CD4-positive, alpha-beta T cell (primary cell): ENCODE data around the gene ACVR1B. TPM values are rescaled to one million over a fixed set of nuclear protein-coding genes. Genes with fewer than 3 reads are reported as not detected.

ENCODE experiments used
- ATAC-seq: fragments of 200-7000 bp; cut with Tn5 transposase; one replicate; pipeline ENCODE4 v1.10.0; 2022; ENCODE audit warnings: mild to moderate bottlenecking; ENCODE audit not compliant: poor library complexity
- CTCF ChIA-PET: fragments of 350-600 bp; sonication (Branson Sonifier 250); formaldehyde crosslinking; loops from one replicate; lab custom pipeline; 2021; ENCODE audit warnings: antibody characterized with exemption, inconsistent platforms; lab: Charles Lee
- POLR2A ChIA-PET: fragments of 350-600 bp; sonication (Branson Sonifier 250); formaldehyde crosslinking; loops from one replicate; lab custom pipeline; 2021; ENCODE audit warnings: antibody characterized with exemption, inconsistent platforms; lab: Charles Lee
- DNase-seq, 14 experiments: peaks; one replicate each; pipeline ENCODE4 v3.0.0-alpha.2; 2013 to 2020; ENCODE audit warnings: mixed read lengths in 2 of 14
- H3K27ac ChIP-seq, 2 donors: one replicate each; pipeline versions ENCODE4 v1.5.1 to v1.7.0; 2013; ENCODE audit warnings: low read length in 2 of 2, low read depth in 1 of 2, mild to moderate bottlenecking in 1 of 2
- H3K27me3 ChIP-seq, 2 experiments: 1 replicate in 1 of 2; 2 replicates in 1 of 2; pipeline versions ENCODE4 v1.6.1 to v1.7.0; 2013; ENCODE audit warnings: low read length in 2 of 2, control low read depth in 1 of 2, mild to moderate bottlenecking in 1 of 2, moderate library complexity in 1 of 2; ENCODE audit not compliant: insufficient read depth in 2 of 2, control insufficient read depth in 1 of 2
- H3K36me3 ChIP-seq: one replicate; pipeline ENCODE4 v1.6.1; 2013; ENCODE audit warnings: low read length, control low read depth; ENCODE audit not compliant: insufficient read depth
- H3K4me1 ChIP-seq: one replicate; pipeline ENCODE4 v1.6.1; 2013; ENCODE audit warnings: low read length, control low read depth; ENCODE audit not compliant: insufficient read depth
- H3K4me3 ChIP-seq: one replicate; pipeline ENCODE4 v1.5.1; 2013; ENCODE audit warnings: mild to moderate bottlenecking, low read length, moderate library complexity
- H3K9me3 ChIP-seq, 2 experiments: 1 replicate in 1 of 2; 2 replicates in 1 of 2; pipeline versions ENCODE4 v1.6.1 to v1.7.0; 2013; ENCODE audit warnings: low read length in 2 of 2, mild to moderate bottlenecking in 2 of 2, control low read depth in 1 of 2, moderate library complexity in 1 of 2; ENCODE audit not compliant: control insufficient read depth in 1 of 2, insufficient read depth in 1 of 2
- H3K27ac Mint-ChIP-seq: one replicate; pipeline ENCODE4 v1.8.0; 2020; ENCODE audit warnings: mixed read lengths
- H3K27me3 Mint-ChIP-seq: one replicate; pipeline ENCODE4 v1.8.0; 2021; ENCODE audit warnings: mixed read lengths
- H3K36me3 Mint-ChIP-seq: one replicate; pipeline ENCODE4 v1.8.0; 2021; ENCODE audit warnings: low read depth, mixed read lengths
- H3K4me1 Mint-ChIP-seq: one replicate; pipeline ENCODE4 v1.8.0; 2021; ENCODE audit warnings: low read depth, mixed read lengths
- H3K4me3 Mint-ChIP-seq: one replicate; pipeline ENCODE4 v1.8.0; 2020; ENCODE audit warnings: mild to moderate bottlenecking, mixed read lengths
- H3K9me3 Mint-ChIP-seq: one replicate; pipeline ENCODE4 v1.8.0; 2020; ENCODE audit warnings: mixed read lengths
- intact Hi-C, 2 experiments: fragments of 100-400 bp; cut with DNase I in 1 of 2; cut with micrococcal nuclease in 1 of 2; formaldehyde crosslinking; loops; one replicate each; pipeline versions ENCODE4 v1.15.1 to v1.9.0; 2023 to 2025; cut with DNase I, micrococcal nuclease
- total RNA-seq, 174 experiments: library from RNA in 2 of 174; stranded (reverse) in 2 of 174; gene quantifications; one replicate each; pipeline ENCODE4 v1.2.3 and lab custom pipeline; 2021 to 2026
- TF ChIP-seq, protein P1 (sequence below): fragments of 200-600 bp; IDR thresholded peaks from one replicate; pipeline ENCODE4 v1.8.0; 2022; ENCODE audit warnings: antibody characterized with exemption, mild to moderate bottlenecking

The ACVR1B gene
- total RNA-seq, 2 experiments from 2014 or later = 14.2 to 14.5 TPM

- Mint-ChIP-seq H3K36me3 (no peaks in the 10 kb centered on the region), H3K4me1 (peaks cover 6% of the 10 kb centered on the region), H3K27me3 (no peaks in the 10 kb centered on the region), H3K4me3 (no peak overlapping the region), H3K27ac (no peak overlapping the region), H3K9me3 (no peaks in the 10 kb centered on the region)
- ATAC-seq = no peak
- TF ChIP-seq, protein P1, sequence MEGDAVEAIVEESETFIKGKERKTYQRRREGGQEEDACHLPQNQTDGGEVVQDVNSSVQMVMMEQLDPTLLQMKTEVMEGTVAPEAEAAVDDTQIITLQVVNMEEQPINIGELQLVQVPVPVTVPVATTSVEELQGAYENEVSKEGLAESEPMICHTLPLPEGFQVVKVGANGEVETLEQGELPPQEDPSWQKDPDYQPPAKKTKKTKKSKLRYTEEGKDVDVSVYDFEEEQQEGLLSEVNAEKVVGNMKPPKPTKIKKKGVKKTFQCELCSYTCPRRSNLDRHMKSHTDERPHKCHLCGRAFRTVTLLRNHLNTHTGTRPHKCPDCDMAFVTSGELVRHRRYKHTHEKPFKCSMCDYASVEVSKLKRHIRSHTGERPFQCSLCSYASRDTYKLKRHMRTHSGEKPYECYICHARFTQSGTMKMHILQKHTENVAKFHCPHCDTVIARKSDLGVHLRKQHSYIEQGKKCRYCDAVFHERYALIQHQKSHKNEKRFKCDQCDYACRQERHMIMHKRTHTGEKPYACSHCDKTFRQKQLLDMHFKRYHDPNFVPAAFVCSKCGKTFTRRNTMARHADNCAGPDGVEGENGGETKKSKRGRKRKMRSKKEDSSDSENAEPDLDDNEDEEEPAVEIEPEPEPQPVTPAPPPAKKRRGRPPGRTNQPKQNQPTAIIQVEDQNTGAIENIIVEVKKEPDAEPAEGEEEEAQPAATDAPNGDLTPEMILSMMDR = no peak
- ChIA-PET CTCF (no interaction called here), POLR2A (no interaction called here)
- intact Hi-C loops = no loop called here
- no peak overlapping the region for H3K4me3 ChIP-seq
- H3K4me1 ChIP-seq = no peaks in the 10 kb centered on the region
- no peak for DNase-seq
- H3K36me3 ChIP-seq = no peaks in the 10 kb centered on the region
- H3K27me3 ChIP-seq = peaks cover 0 to 2% of the 10 kb centered on the region in 2 experiments
- no peak overlapping the region for H3K27ac ChIP-seq
- H3K9me3 ChIP-seq = peaks cover 5 to 9% of the 10 kb centered on the region in 2 experiments
These were observed 9.9 kb upstream of the ACVR1B start for GRCh38 chr12:51941604-51942003.

DNA sequence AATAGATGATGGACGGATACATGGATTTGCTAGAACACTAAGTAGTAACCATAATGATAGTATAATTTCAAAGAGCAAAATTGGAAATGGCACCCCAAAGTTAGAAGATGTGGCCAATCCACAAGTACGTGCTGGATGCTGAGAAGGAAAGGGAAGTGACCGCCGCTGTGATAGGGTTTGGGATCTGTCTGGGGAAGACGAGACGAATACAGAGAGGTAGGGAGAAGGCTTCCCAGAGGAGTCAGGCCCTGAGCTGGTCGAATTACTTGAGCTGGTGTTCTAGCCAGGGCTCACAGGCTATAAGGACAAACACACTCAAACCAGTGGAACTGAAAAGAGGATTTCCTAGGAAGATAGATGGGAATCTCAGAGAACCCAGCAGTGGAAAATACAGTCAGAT, 9.4 kb upstream of the ACVR1B start:
- Histone ChIP-seq H3K27ac (no peak overlapping the region), H3K9me3 (peaks cover 5 to 9% of the 10 kb centered on the region in 2 experiments), H3K4me1 (no peaks in the 10 kb centered on the region), H3K4me3 (no peak overlapping the region), H3K36me3 (no peaks in the 10 kb centered on the region), H3K27me3 (peaks cover 0 to 2% of the 10 kb centered on the region in 2 experiments)
- no peaks in the 10 kb centered on the region for H3K9me3 Mint-ChIP-seq
- H3K4me1 Mint-ChIP-seq = peaks cover 6% of the 10 kb centered on the region
- H3K4me3 Mint-ChIP-seq = no peak overlapping the region
- ChIA-PET POLR2A (no interaction called here), CTCF (no interaction called here)
- no peaks in the 10 kb centered on the region for H3K36me3 Mint-ChIP-seq
- DNase-seq = no peak
- H3K27ac Mint-ChIP-seq = no peak overlapping the region
- intact Hi-C loops = no loop called here
- no peaks in the 10 kb centered on the region for H3K27me3 Mint-ChIP-seq
- TF ChIP-seq, protein P1 = no peak
- no peak for ATAC-seq

DNA sequence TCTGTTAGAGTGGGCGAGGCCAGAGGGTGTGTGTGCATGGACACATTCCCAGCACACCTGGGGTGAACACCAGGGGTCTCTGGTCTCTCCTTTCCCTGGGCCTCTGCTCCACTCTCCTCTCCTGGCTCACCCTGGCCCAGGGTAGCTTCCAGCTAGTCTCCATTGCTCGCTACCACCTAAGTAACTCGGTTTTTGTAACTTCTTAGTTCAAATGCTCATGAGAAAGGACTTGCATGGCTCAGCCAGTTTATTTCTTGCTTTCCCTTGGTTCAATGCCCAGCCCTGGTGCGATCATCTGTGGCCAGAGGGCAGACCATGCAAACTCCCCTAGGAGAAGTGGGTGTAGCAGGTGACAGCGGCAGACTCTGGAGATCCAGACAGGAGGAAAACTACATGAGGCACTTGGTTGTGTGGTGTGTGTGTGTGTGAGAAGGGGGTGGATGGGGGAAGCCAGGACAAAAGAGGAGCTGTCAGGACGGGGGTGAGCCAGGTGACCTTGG, 8.9 kb upstream of the ACVR1B start:
- H3K36me3 ChIP-seq = no peaks in the 10 kb centered on the region
- POLR2A ChIA-PET = interaction anchor here (0.6 kb wide), 1 partner anchor 137 kb away, joined by 3 read pairs; no protein-coding TSS in a partner anchor
- H3K9me3 Mint-ChIP-seq = no peaks in the 10 kb centered on the region
- H3K36me3 Mint-ChIP-seq = no peaks in the 10 kb centered on the region
- peaks cover 5 to 9% of the 10 kb centered on the region in 2 experiments for H3K9me3 ChIP-seq
- TF ChIP-seq, protein P1 = no peak
- DNase-seq (no peak), ATAC-seq (no peak)
- H3K27ac Mint-ChIP-seq = no peak overlapping the region
- no peaks in the 10 kb centered on the region for H3K27me3 Mint-ChIP-seq
- peaks cover 6% of the 10 kb centered on the region for H3K4me1 Mint-ChIP-seq
- no peak overlapping the region for H3K27ac ChIP-seq
- H3K27me3 ChIP-seq = peaks cover 0 to 2% of the 10 kb centered on the region in 2 experiments
- CTCF ChIA-PET = no interaction called here
- H3K4me3 ChIP-seq = no peak overlapping the region
- no peaks in the 10 kb centered on the region for H3K4me1 ChIP-seq
- intact Hi-C loops = no loop called here
- no peak overlapping the region for H3K4me3 Mint-ChIP-seq
